HCT116 (cell line): Measurements from ENCODE around the gene LRRC53. TPM values are rescaled to one million over a fixed set of nuclear protein-coding genes. Genes with fewer than 3 reads are reported as not detected.

Experiments
- ATAC-seq: fragments of 200-7000 bp; cut with Tn5 transposase; 2 replicates; pipeline ENCODE4 v1.9.1; 2020; ENCODE audit warnings: mild to moderate bottlenecking, moderate library complexity
- BruUV-seq: library from RNA; stranded (reverse); fragments of 400-500 nt; replicated peaks from 2 replicates; lab custom pipeline; 2021; lab: Mats Ljungman, UMichigan
- CTCF ChIA-PET: fragments of 300-600 bp; sonication (Branson Sonifier 250); formaldehyde crosslinking; loops from one replicate; lab custom pipeline; 2021; ENCODE audit warnings: antibody characterized with exemption; lab: Charles Lee
- POLR2A ChIA-PET: fragments of 300-600, 350-600 bp; sonication (Branson Sonifier 250); formaldehyde crosslinking; loops from one replicate; lab custom pipeline; 2021; ENCODE audit warnings: antibody characterized with exemption; lab: Charles Lee
- RAD21 ChIA-PET, 2 experiments: fragments of 300-600 bp; sonication (Branson Sonifier 250); formaldehyde crosslinking; loops; one replicate each; lab custom pipeline; 2023; ENCODE audit warnings: low total read pairs in 2 of 2; ENCODE audit not compliant: uncharacterized antibody in 2 of 2, unreplicated experiment in 2 of 2, low non-redundant PET in 1 of 2; lab: Charles Lee
- DNase-seq: peaks from one replicate; pipeline ENCODE4 v3.0.0-alpha.2; 2010; ENCODE audit warnings: low read depth, low spot score
- H2AFZ ChIP-seq: fragments of 200-600 bp; shearing (Covaris generic), sonication (generic); 2 replicates; pipeline ENCODE4 v1.6.1; 2017; ENCODE audit warnings: low read depth, mixed run types, mixed read lengths, antibody characterized with exemption, low read length; ENCODE audit not compliant: poor library complexity, severe bottlenecking
- H3K27ac ChIP-seq: 2 replicates; pipeline ENCODE4 v1.5.1; 2012; ENCODE audit warnings: low read depth, low read length
- H3K27me3 ChIP-seq: fragments of 200-600 bp; sonication (generic); 2 replicates; pipeline ENCODE4 v1.6.1; 2016; ENCODE audit warnings: mixed run types, low read length, mixed read lengths; ENCODE audit not compliant: insufficient read depth
- H3K36me3 ChIP-seq, 2 experiments: fragments of 200-500 bp in 1 of 2; fragments of 200-600 bp in 1 of 2; sonication (Bioruptor generic) in 1 of 2; sonication (generic) in 1 of 2; 2 replicates each; pipeline versions ENCODE4 v1.5.1 to v1.6.1; 2014 to 2016; ENCODE audit warnings: low read length in 2 of 2, inconsistent platforms in 1 of 2, mixed read lengths in 1 of 2, mixed run types in 1 of 2; ENCODE audit not compliant: insufficient read depth in 2 of 2, control insufficient read depth in 1 of 2
- H3K4me1 ChIP-seq, 2 experiments: fragments of 200-600 bp in 1 of 2; sonication (generic) in 1 of 2; 2 replicates each; pipeline versions ENCODE4 v1.5.1 to v1.6.1; 2012 to 2017; ENCODE audit warnings: low read length in 2 of 2, inconsistent platforms in 1 of 2, mild to moderate bottlenecking in 1 of 2, mixed read lengths in 1 of 2, mixed run types in 1 of 2, moderate library complexity in 1 of 2; ENCODE audit not compliant: insufficient read depth in 2 of 2, control insufficient read depth in 1 of 2
- H3K4me2 ChIP-seq: fragments of 200-600 bp; sonication (generic); 2 replicates; pipeline ENCODE4 v1.6.1; 2017; ENCODE audit warnings: mixed run types, low read length, mixed read lengths
- H3K4me3 ChIP-seq, 2 experiments: fragments of 200-600 bp in 1 of 2; sonication (generic) in 1 of 2; replicated peaks in 1 of 2; 2 replicates each; pipeline ENCODE4 v1.5.1; 2011 to 2016; ENCODE audit warnings: low read length in 2 of 2, control low read depth in 1 of 2, low read depth in 1 of 2, mild to moderate bottlenecking in 1 of 2, mixed read lengths in 1 of 2, mixed run types in 1 of 2
- H3K79me2 ChIP-seq: fragments of 200-600 bp; sonication (generic); 2 replicates; pipeline ENCODE4 v1.6.1; 2017; ENCODE audit warnings: mild to moderate bottlenecking, mixed run types, low read length, moderate library complexity, mixed read lengths; ENCODE audit not compliant: insufficient read depth
- H3K9ac ChIP-seq: fragments of 200-600 bp; sonication (generic); 2 replicates; pipeline ENCODE4 v1.6.1; 2016; ENCODE audit warnings: low read length, mixed read lengths
- H3K9me2 ChIP-seq: fragments of 200-600 bp; sonication (generic), shearing (Covaris generic); 2 replicates; pipeline ENCODE4 v1.6.1; 2017; ENCODE audit warnings: mixed run types, mild to moderate bottlenecking, moderate library complexity; ENCODE audit not compliant: insufficient read depth
- H3K9me3 ChIP-seq, 2 experiments: fragments of 200-500 bp in 1 of 2; fragments of 200-600 bp in 1 of 2; sonication (Bioruptor generic) in 1 of 2; sonication (generic) in 1 of 2; 2 replicates each; pipeline ENCODE4 v1.6.1; 2014 to 2017; ENCODE audit warnings: low read length in 2 of 2, mixed read lengths in 2 of 2, inconsistent platforms in 1 of 2, low read depth in 1 of 2, mild to moderate bottlenecking in 1 of 2, mixed run types in 1 of 2, moderate library complexity in 1 of 2; ENCODE audit not compliant: control insufficient read depth in 1 of 2, insufficient read depth in 1 of 2
- H4K20me1 ChIP-seq: fragments of 200-600 bp; sonication (generic), shearing (Covaris generic); 2 replicates; pipeline ENCODE4 v1.6.1; 2017; ENCODE audit warnings: mixed run types, mild to moderate bottlenecking, moderate library complexity; ENCODE audit not compliant: insufficient read depth
- CBX3 ChIP-seq: IDR thresholded peaks from 2 replicates; pipeline ENCODE4 v1.6.1; 2012; ENCODE audit warnings: low read depth
- CEBPB ChIP-seq: IDR thresholded peaks from 2 replicates; pipeline ENCODE4 v1.6.1; 2012; ENCODE audit warnings: low read depth
- EGR1 ChIP-seq: IDR thresholded peaks from 2 replicates; pipeline ENCODE4 v1.6.1; 2012; ENCODE audit warnings: low read depth
- EZH2phosphoT487 ChIP-seq: fragments of 200-600 bp; IDR thresholded peaks from 2 replicates; pipeline ENCODE4 v1.6.1; 2018; ENCODE audit warnings: antibody characterized with exemption, borderline replicate concordance
- FOSL1 ChIP-seq: IDR thresholded peaks from 2 replicates; pipeline ENCODE4 v1.6.1; 2012; ENCODE audit warnings: low read depth
- JUND ChIP-seq: IDR thresholded peaks from 2 replicates; pipeline ENCODE4 v1.6.1; 2012
- POLR2A ChIP-seq: IDR thresholded peaks from 2 replicates; pipeline ENCODE4 v1.7.0; 2011; ENCODE audit warnings: borderline replicate concordance; ENCODE audit not compliant: insufficient read depth, insufficient read length; ENCODE audit errors: extremely low read depth
- POLR2AphosphoS5 ChIP-seq: IDR thresholded peaks from 2 replicates; pipeline ENCODE4 v1.6.1; 2011; ENCODE audit warnings: mild to moderate bottlenecking, low read depth, low read length, moderate library complexity
- RAD21 ChIP-seq: IDR thresholded peaks from 2 replicates; pipeline ENCODE4 v1.6.1; 2012; ENCODE audit warnings: low read depth, mild to moderate bottlenecking
- SIN3A ChIP-seq: IDR thresholded peaks from 2 replicates; pipeline ENCODE4 v1.6.1; 2012; ENCODE audit warnings: low read depth
- SP1 ChIP-seq: IDR thresholded peaks from 2 replicates; pipeline ENCODE4 v1.6.1; 2012; ENCODE audit warnings: low read depth
- SRF ChIP-seq: IDR thresholded peaks from 2 replicates; pipeline ENCODE4 v1.6.1; 2012; ENCODE audit warnings: low read depth
- YY1 ChIP-seq: IDR thresholded peaks from 2 replicates; pipeline ENCODE4 v1.6.1; 2011; ENCODE audit warnings: low read length, low read depth, moderate library complexity, mild to moderate bottlenecking; ENCODE audit not compliant: insufficient replicate concordance; ENCODE audit errors: extremely low read depth
- intact Hi-C: fragments of 100-400 bp; cut with micrococcal nuclease; formaldehyde crosslinking; loops from 2 replicates; pipeline ENCODE4 v1.10.0; 2022
- total RNA-seq: library from RNA; stranded (reverse); gene quantifications from one replicate; pipeline ENCODE4 v1.2.1, GENCODE V29; 2021; ENCODE audit not compliant: unreplicated experiment
- TF ChIP-seq, protein P1 (sequence below): IDR thresholded peaks from 2 replicates; pipeline ENCODE4 v1.6.1; 2012; ENCODE audit warnings: low read depth
- TF ChIP-seq, protein P2 (sequence below): IDR thresholded peaks from 2 replicates; pipeline ENCODE4 v1.6.1; 2012

LRRC53 gene
- total RNA-seq, 1 experiment from 2014 or later: not detected

GRCh38 chr1:74478979-74479378 is 33.4 kb downstream of the LRRC53 start:
- ChIA-PET CTCF (no interaction called here), POLR2A (no interaction called here), RAD21 (no interaction called here)
- Histone ChIP-seq H3K79me2 (no peaks in the 10 kb centered on the region), H3K9ac (no peak overlapping the region), H3K27me3 (peaks cover 16% of the 10 kb centered on the region), H4K20me1 (no peaks in the 10 kb centered on the region; the same call in 1 of the 2 replicates), H3K9me2 (no peaks in the 10 kb centered on the region), H2AFZ (no peak overlapping the region), H3K27ac (no peak overlapping the region), H3K4me3 (no peak overlapping the region), H3K9me3 (no peaks in the 10 kb centered on the region), H3K4me2 (no peak overlapping the region), H3K36me3 (no peaks in the 10 kb centered on the region), H3K4me1 (no peaks in the 10 kb centered on the region)
- ATAC-seq (no peak), DNase-seq (no peak)
- BruUV-seq: no TSS peak
- no peak for TF ChIP-seq EGR1
- no peak for TF ChIP-seq FOSL1
- no peak for TF ChIP-seq POLR2A
- no peak for TF ChIP-seq SIN3A
- no peak for TF ChIP-seq JUND
- TF ChIP-seq, protein P1, sequence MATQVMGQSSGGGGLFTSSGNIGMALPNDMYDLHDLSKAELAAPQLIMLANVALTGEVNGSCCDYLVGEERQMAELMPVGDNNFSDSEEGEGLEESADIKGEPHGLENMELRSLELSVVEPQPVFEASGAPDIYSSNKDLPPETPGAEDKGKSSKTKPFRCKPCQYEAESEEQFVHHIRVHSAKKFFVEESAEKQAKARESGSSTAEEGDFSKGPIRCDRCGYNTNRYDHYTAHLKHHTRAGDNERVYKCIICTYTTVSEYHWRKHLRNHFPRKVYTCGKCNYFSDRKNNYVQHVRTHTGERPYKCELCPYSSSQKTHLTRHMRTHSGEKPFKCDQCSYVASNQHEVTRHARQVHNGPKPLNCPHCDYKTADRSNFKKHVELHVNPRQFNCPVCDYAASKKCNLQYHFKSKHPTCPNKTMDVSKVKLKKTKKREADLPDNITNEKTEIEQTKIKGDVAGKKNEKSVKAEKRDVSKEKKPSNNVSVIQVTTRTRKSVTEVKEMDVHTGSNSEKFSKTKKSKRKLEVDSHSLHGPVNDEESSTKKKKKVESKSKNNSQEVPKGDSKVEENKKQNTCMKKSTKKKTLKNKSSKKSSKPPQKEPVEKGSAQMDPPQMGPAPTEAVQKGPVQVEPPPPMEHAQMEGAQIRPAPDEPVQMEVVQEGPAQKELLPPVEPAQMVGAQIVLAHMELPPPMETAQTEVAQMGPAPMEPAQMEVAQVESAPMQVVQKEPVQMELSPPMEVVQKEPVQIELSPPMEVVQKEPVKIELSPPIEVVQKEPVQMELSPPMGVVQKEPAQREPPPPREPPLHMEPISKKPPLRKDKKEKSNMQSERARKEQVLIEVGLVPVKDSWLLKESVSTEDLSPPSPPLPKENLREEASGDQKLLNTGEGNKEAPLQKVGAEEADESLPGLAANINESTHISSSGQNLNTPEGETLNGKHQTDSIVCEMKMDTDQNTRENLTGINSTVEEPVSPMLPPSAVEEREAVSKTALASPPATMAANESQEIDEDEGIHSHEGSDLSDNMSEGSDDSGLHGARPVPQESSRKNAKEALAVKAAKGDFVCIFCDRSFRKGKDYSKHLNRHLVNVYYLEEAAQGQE: no peak
- TF ChIP-seq, protein P2, sequence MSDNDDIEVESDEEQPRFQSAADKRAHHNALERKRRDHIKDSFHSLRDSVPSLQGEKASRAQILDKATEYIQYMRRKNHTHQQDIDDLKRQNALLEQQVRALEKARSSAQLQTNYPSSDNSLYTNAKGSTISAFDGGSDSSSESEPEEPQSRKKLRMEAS: no peak
- intact Hi-C loops: no loop called here

DNA sequence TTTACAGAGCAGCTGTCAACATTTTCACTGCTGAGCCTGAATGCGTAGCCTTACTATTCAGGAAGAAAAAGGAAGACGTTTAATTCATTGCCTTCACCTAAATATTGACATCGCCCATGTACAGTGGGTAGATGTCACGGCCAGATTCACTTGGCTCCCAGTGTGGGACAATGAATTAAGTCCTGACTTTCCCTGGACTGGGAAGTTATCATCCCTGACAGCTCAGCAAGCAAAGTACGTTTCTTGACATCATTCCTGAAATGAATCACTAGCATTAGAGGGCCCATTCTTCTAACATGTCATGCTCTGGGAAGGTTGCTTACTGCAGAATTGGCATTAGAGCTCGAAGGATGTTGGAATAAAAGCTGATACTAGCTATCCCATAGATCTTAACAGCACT is 37.8 kb downstream of the LRRC53 start:
- BruUV-seq: no TSS peak
- no peaks in the 10 kb centered on the region for H3K9me3 ChIP-seq
- peaks cover 32% of the 10 kb centered on the region for H3K27me3 ChIP-seq
- DNase-seq (no peak), ATAC-seq (no peak)
- H3K27ac ChIP-seq: no peak overlapping the region
- no peaks in the 10 kb centered on the region for H3K79me2 ChIP-seq
- H3K4me1 ChIP-seq: no peaks in the 10 kb centered on the region
- no peak overlapping the region for H2AFZ ChIP-seq
- no peak overlapping the region for H3K4me3 ChIP-seq
- no peaks in the 10 kb centered on the region for H4K20me1 ChIP-seq
- ChIA-PET CTCF (no interaction called here), POLR2A (no interaction called here), RAD21 (no interaction called here)
- H3K9me2 ChIP-seq: no peaks in the 10 kb centered on the region
- intact Hi-C loops: no loop called here
- no peak overlapping the region for H3K9ac ChIP-seq
- no peak overlapping the region for H3K4me2 ChIP-seq
- no peaks in the 10 kb centered on the region for H3K36me3 ChIP-seq
- TF ChIP-seq SRF (no peak), POLR2AphosphoS5 (no peak), JUND (no peak), FOSL1 (no peak), SP1 (no peak), CEBPB (no peak), EZH2phosphoT487 (no peak), CBX3 (no peak), EGR1 (no peak), RAD21 (no peak), YY1 (no peak)
- TF ChIP-seq, protein P2: no peak
- TF ChIP-seq, protein P1: no peak
